KG1 (cell line): ENCODE data around the gene REEP3.

Experiments used
- DNase-seq: peaks from one replicate; lab custom pipeline; 2025; lab: John Stamatoyannopoulos, UW

The REEP3 gene

GRCh38 chr10:63588436-63589167 lies 67.4 kb downstream of the REEP3 start:
- no peak for DNase-seq

GRCh38 chr10:63591600-63592379 lies 70.6 kb downstream of the REEP3 start:
- DNase-seq: no peak

DNA sequence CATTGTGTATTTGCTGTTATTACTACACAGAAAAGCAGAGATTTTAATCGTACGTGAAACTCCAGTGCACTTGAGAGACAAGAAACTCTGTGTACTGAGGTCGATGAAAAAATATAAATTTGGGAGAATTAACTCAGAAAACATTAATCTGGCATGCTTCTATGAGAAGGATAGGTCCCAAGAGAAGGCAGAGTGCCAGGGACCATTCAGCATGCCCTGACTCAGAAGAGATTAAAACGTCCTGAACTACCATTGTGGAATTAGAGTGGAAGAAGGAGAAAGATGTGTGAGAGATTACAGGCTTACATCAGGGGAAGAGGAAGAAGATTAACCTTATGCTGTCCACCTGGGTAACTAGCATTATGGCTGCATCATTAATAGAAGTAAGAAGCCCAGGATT lies 72.4 kb downstream of the REEP3 start:
- DNase-seq: no peak

DNA sequence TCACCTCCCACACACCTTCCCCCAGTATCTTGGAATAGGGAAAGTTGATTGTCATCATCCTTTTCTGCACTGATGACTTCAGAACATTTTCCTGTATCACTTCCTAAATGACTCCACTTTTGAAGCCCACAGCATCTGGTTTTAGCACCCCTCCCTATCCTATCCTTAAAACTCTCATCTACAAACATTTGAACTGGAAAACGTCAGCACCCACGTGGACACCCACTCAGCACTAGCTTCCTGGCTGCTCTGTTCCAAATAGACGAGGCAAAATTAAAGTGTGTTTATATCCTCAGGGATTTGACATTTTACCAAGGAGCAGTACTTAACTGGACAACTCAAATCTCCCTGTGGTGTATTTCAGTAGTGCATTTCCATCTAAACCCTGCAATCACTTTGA lies 73.9 kb downstream of the REEP3 start:
- no peak for DNase-seq

- DNase-seq: no peak
These were observed 75.7 kb downstream of the REEP3 start for GRCh38 chr10:63596924-63597323.

GRCh38 chr10:63600540-63600939 lies 79.3 kb downstream of the REEP3 start:
- DNase-seq: no peak

DNA sequence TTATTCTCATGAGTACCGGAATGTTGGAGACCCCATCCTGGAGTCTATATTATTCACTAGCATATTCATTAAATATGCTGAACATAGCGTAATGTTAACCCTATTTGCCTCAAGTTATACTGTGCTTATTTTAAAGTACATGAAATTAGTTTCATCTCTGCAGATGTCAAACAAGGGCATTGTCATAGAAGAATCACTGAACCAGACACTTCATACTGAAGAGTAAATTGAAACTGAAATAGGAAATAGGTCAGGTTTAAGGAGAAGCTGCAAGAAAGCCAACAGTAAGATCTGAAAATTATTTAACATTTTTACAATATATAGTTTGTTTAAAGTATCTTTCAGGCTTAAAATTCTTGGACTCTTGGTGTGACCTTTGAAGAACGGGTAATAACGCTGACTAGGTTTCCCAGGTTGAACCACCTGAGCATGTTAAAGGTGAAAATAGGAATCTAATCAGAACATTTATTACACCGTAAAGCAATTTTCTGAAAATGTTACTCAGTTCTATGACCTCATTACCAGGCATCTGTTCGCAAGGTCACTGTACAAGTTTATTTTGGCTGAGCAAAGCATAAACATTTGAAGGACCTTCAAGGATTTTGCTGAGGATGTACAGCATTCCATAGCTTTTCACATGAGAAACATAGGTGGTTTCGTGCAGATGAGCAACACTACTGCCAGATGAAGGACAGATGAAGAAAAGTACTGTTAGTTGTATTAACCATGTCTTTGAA lies 82.7 kb downstream of the REEP3 start:
- DNase-seq: no peak

GRCh38 chr10:63605197-63605967 lies 84.2 kb downstream of the REEP3 start:
- DNase-seq: no peak

DNA sequence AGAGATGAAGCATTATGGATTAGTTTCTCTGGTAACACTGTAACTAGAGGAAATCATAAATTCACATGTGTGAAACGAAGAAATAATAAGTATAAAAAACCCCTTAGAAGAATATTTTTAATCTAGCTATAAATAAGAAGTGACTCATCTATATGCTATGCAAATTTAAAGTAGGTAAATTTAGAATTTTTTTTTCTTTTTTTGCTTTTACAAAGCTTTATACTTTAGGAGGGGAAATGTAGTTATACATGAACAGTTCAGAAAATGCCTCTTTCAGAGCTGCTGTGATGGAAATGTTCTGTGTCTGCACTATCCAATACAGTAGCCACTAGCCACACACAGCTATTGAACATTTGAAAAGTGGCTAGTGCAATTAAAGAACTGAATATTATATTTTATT lies 87.3 kb downstream of the REEP3 start:
- no peak for DNase-seq

DNA sequence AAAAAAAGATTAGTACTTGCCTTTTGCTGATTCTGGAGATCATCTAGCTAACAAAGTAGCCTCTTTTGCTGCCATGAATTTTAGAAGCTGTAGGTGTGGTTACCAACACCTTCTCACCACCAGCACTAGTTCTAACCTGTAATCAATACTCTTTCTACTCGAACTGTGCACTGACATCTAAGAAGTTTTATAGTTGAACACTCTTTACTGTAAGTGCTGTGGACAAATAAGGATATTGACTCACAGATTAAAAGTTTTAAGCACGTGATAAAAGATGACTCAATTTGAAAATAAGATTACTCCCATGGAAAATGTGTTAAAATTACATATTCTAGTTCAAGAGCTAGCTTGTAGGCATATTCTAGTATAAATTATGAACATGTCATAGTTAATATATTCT lies 89.9 kb downstream of the REEP3 start:
- no peak for DNase-seq

- no peak for DNase-seq
These were observed 93.2 kb downstream of the REEP3 start for GRCh38 chr10:63614371-63614891.

DNA sequence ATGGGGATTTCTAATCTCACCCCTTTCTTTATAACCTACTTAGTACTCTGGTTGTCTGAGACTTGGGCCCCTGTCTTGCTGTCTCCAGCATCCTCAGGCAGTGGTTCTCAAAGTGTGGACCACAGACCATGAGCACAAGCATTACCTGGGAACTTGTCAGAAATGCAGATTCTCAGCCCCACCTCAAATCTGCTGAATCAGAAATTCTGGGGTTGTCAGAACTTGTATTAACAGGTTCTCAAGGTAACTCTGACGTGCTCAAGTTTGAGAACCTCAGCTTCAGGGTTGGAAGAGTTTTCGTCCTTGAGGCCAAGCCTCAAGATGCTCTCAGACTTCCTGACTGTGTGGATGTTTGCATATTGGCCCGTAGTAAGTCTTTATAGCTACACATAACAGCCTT lies 97.4 kb downstream of the REEP3 start:
- DNase-seq: no peak

- no peak for DNase-seq
These were observed 98.2 kb downstream of the REEP3 start for GRCh38 chr10:63619426-63619825.

- no peak for DNase-seq
These were observed 100.9 kb downstream of the REEP3 start for GRCh38 chr10:63622097-63622496.

DNA sequence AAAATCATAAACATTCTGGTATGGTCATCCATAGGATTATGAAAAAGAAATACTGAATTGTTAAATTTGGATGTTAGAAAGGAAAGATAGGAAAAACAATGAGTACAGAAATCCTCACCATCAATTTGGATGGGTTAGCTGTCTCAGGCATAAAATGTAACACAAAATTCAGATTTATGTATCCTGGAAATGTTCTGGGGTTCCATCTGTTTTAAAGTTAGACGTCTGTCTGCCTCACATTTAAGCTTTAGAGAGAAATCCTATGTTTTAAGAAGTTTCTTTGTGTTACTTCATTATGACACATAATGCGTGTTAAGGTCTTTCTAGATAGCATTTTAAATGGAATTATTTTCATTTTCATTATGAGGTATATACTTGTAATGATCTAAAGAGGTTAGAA lies 103.5 kb downstream of the REEP3 start:
- DNase-seq: no peak

GRCh38 chr10:63627396-63627795 lies 106.2 kb downstream of the REEP3 start:
- DNase-seq: no peak

GRCh38 chr10:63627881-63628296 lies 106.7 kb downstream of the REEP3 start:
- DNase-seq: no peak

GRCh38 chr10:63628526-63629362 lies 107.5 kb downstream of the REEP3 start:
- DNase-seq: peak; percentile 78

DNA sequence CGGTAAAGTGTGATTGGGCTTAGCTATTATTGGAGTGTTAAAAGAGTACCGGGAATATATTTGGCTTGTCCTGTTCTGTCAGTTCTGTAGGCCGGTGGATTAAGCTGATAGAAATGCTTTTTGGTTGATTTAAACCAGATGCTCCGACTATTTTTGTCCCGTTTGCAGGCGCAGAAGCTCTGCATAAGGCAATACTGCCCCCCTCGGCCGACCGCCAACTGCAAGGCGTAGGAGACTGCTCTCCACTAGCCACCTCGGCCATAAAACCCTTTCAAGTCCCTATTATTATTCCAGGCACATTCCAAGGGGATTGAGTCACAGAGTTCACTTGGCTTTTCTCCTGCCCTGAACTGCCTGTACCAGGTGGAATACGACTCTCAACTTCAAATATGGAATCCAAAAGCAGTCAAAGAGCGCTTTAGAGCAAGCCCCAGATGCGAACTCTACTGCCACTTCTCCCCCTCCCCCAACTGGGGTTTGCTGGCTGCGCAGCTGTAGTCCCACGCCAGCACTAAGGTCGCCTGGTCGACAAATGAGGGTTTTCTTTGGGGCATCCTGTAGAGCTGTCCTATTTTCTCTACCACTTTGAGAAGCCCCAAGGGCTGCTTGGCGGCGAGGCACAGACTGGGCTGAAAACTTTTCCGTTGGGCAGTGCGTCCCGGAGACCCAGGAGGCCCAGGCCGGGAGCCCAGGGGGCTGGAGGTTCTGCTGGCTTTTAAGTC lies 108.3 kb downstream of the REEP3 start:
- peak; percentile 87 for DNase-seq
